ENCODE measurements around the gene NUCB1. TPM values are rescaled to one million over a fixed set of nuclear protein-coding genes. Genes with fewer than 3 reads are reported as not detected.

NUCB1 gene
- total RNA-seq, 4 donors from 2014 or later = 98.5 to 211 (median 173) TPM

DNA sequence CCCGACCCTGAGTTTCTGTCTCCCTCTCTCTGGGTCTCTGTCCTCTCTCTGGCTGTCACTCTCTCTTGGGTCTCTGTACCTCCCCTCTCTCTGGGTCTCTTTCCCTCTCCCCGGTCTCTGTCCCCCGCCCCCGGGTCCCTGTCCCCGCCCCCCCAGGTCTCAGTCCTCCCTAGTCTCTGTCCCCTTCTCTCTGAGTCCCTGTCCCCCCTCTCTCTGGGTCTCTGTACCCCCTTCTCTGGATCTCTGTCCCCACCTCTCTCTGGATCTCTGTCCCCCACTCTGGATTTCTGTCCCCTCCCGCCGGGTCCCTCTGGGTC lies 62.7 kb downstream of the NUCB1 start:
- no peak overlapping the region for H3K4me3 ChIP-seq
- intact Hi-C loops (cut with DNase I; ENCODE audit: low total_unique reads) = loop anchor here (10.0 kb wide), 1 partner anchor 68 kb away; the partner anchor contains the start of gene TULP2
- no peak for TF ChIP-seq POLR2A (IDR thresholded peaks at IDR 0.05)
- TF ChIP-seq, protein P1, sequence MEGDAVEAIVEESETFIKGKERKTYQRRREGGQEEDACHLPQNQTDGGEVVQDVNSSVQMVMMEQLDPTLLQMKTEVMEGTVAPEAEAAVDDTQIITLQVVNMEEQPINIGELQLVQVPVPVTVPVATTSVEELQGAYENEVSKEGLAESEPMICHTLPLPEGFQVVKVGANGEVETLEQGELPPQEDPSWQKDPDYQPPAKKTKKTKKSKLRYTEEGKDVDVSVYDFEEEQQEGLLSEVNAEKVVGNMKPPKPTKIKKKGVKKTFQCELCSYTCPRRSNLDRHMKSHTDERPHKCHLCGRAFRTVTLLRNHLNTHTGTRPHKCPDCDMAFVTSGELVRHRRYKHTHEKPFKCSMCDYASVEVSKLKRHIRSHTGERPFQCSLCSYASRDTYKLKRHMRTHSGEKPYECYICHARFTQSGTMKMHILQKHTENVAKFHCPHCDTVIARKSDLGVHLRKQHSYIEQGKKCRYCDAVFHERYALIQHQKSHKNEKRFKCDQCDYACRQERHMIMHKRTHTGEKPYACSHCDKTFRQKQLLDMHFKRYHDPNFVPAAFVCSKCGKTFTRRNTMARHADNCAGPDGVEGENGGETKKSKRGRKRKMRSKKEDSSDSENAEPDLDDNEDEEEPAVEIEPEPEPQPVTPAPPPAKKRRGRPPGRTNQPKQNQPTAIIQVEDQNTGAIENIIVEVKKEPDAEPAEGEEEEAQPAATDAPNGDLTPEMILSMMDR (IDR thresholded peaks at IDR 0.05) = no peak
- H3K36me3 ChIP-seq = no peaks in the 10 kb centered on the region
- no peaks in the 10 kb centered on the region for H3K9me3 ChIP-seq
- DNase-seq = no peak
- peak overlapping the region; percentile 97 to 99 for H3K27ac ChIP-seq
- peaks cover 0 to 23% of the 10 kb centered on the region in 2 donors for H3K4me1 ChIP-seq
- no peaks in the 10 kb centered on the region for H3K27me3 ChIP-seq

GRCh38 chr19:48963371-48964204 lies 63.5 kb downstream of the NUCB1 start:
- Histone ChIP-seq H3K4me1 (peaks cover 0 to 23% of the 10 kb centered on the region in 2 donors), H3K4me3 (peak overlapping the region; percentile 12 to 77), H3K27me3 (no peaks in the 10 kb centered on the region), H3K36me3 (no peaks in the 10 kb centered on the region), H3K27ac (peak overlapping the region; percentile 97 to 99), H3K9me3 (no peaks in the 10 kb centered on the region)
- intact Hi-C loops (cut with DNase I; ENCODE audit: low total_unique reads) = loop anchor here (10.0 kb wide), 1 partner anchor 69 kb away; the partner anchor contains the start of gene TULP2
- peak; percentile 39 to 68 for TF ChIP-seq POLR2A (IDR thresholded peaks at IDR 0.05)
- TF ChIP-seq, protein P1 (IDR thresholded peaks at IDR 0.05) = no peak
- DNase-seq = peak; percentile 84 to 87

DNA sequence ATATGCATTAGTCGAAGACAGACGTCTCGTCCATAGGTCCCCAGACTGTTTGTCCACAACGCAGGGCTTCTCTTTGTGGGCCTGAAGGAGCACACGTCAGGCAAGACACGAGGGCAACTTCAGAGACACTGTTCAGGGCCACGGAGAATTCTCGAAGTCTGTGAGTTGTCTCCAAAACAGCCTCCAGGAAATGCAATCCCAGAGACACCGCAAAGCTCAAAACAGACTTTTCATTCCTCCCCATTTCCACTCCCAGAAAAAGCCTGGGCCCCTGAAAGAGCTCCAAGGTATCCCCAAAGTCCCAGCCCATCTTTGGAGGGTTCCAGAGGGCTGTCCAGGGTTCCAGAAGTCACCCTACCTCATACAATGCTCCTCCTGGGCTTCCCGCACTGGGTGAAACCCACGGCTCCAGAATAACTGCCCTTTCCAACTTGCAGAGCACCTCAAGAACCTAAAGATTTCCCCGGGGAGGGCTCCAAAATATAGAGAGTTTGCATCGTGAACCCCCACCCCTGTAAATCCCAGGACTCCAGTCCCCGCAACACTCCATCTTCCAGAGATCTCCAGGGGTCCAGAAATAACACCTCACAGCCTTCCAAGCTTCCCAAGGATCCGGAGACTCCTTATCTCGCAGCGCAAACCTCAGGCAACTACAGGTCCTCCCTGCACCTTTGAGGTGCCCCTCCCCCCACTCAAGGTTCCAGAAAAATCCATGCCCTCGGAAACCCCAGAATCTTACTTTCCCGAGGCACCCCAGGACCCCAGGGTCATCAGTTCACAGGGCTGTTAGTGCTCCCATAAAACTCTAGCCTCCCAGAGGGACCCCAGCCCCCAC lies 64.3 kb downstream of the NUCB1 start:
- Histone ChIP-seq H3K27ac (peak overlapping the region; percentile 97 to 99), H3K27me3 (no peaks in the 10 kb centered on the region), H3K4me1 (peaks cover 0 to 23% of the 10 kb centered on the region in 2 donors), H3K9me3 (no peaks in the 10 kb centered on the region), H3K4me3 (peak overlapping the region; percentile 77 to 81), H3K36me3 (no peaks in the 10 kb centered on the region)
- TF ChIP-seq, protein P1 (IDR thresholded peaks at IDR 0.05) = no peak
- TF ChIP-seq POLR2A (IDR thresholded peaks at IDR 0.05) = no peak
- intact Hi-C loops (cut with DNase I; ENCODE audit: low total_unique reads) = loop anchor here (10.0 kb wide), 1 partner anchor 70 kb away; the partner anchor contains the start of gene TULP2
- no peak for DNase-seq

GRCh38 chr19:48965040-48965805 lies 65.1 kb downstream of the NUCB1 start, which contains the start of gene FTL:
Gene FTL (plus strand): TSS chr19:48965309. CDS start chr19:48965508, 199 bp downstream.
- DNase-seq = peak; percentile 98
- Histone ChIP-seq H3K27me3 (no peaks in the 10 kb centered on the region), H3K9me3 (no peaks in the 10 kb centered on the region), H3K4me1 (peaks cover 0 to 23% of the 10 kb centered on the region in 2 donors), H3K27ac (peak within 1 kb of the TSS; percentile 97 to 99), H3K36me3 (no peaks in the 10 kb centered on the region), H3K4me3 (peak within 1 kb of the TSS; percentile 77 to 81)
- intact Hi-C loops (cut with DNase I; ENCODE audit: low total_unique reads) = loop anchor here (10.0 kb wide), 1 partner anchor 70 kb away; the partner anchor contains the start of gene TULP2
- TF ChIP-seq POLR2A (IDR thresholded peaks at IDR 0.05) = peak; percentile 99
- TF ChIP-seq, protein P1 (IDR thresholded peaks at IDR 0.05) = peak in 1 of 4 experiments; percentile 27

Data from uterus (tissue), 4 donors.